ENCODE data around the gene PSTPIP2. TPM values are rescaled to one million over a fixed set of nuclear protein-coding genes. Genes with fewer than 3 reads are reported as not detected.

PSTPIP2 gene
- total and polyA plus RNA-seq, 2 experiments from 2014 or later = 1.4 to 2.6 TPM

DNA sequence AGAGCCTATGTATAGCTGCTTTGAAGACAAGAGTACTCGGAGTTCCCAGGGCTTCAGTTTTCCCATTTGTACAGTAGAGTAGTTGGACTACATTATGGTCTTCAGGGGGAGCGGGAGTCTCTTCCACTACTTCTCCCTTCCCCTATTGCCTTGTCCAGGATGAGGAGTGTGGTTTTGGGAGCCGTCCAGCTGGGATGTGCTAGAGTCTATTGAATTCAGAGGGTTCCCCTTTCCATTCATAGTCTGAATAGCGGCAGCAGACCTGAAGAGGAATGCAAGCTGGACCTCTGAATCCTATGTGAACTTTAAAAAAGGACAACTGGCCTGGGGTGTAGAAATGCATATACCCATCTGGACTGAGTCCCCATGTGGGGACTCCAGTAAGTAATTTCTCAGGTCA, 61.4 kb downstream of the PSTPIP2 start (continued):
- TF ChIP-seq ZNF462 (CRISPR knock-in tag; IDR thresholded peaks at IDR 0.05) = no peak
- no peak for TF ChIP-seq EZH2 (IDR thresholded peaks at IDR 0.05; ENCODE audit: low read depth, unreplicated experiment)
- no peak for TF ChIP-seq NANOG (IDR thresholded peaks at IDR 0.05; ENCODE audit: borderline replicate concordance)
- TF ChIP-seq, protein P1, sequence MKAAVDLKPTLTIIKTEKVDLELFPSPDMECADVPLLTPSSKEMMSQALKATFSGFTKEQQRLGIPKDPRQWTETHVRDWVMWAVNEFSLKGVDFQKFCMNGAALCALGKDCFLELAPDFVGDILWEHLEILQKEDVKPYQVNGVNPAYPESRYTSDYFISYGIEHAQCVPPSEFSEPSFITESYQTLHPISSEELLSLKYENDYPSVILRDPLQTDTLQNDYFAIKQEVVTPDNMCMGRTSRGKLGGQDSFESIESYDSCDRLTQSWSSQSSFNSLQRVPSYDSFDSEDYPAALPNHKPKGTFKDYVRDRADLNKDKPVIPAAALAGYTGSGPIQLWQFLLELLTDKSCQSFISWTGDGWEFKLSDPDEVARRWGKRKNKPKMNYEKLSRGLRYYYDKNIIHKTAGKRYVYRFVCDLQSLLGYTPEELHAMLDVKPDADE (IDR thresholded peaks at IDR 0.05) = no peak
- no peak for TF ChIP-seq ZNF331 (CRISPR knock-in tag; IDR thresholded peaks at IDR 0.05; ENCODE audit: low read depth)
- TF ChIP-seq STAT1 (IDR thresholded peaks at IDR 0.05; ENCODE audit: unreplicated experiment) = no peak
- TF ChIP-seq ZNF114 (CRISPR knock-in tag; IDR thresholded peaks at IDR 0.05) = no peak

GRCh38 chr18:46010050-46010449, 62.0 kb downstream of the PSTPIP2 start:
- Mint-ChIP-seq H3K27me3 (ENCODE audit: insufficient read depth, low read depth, poor library complexity) (peaks cover 2% of the 10 kb centered on the region), H3K9me3 (no peaks in the 10 kb centered on the region), H3K27ac (no peak overlapping the region), H3K36me3 (ENCODE audit: low read depth) (no peaks in the 10 kb centered on the region), H3K4me1 (0 out of 3 replicates have a peak, but pooled peaks cover 6% of the 10 kb centered on the region), H3K4me3 (no peak overlapping the region)
- H4K20me1 ChIP-seq (replicated peaks; ENCODE audit: insufficient read depth) = no peaks in the 10 kb centered on the region
- no peaks in the 10 kb centered on the region for H3K79me2 ChIP-seq (replicated peaks; ENCODE audit: insufficient read depth)
- no peaks in the 10 kb centered on the region for H3K4me1 ChIP-seq (ENCODE audit: insufficient read depth)
- H2AFZ ChIP-seq = no peak overlapping the region
- H3K36me3 ChIP-seq (ENCODE audit: insufficient read depth) = no peaks in the 10 kb centered on the region
- ATAC-seq (no peak), DNase-seq (ENCODE audit: low spot score) (no peak)
- H3F3A ChIP-seq (replicated peaks; ENCODE audit: low read depth) = no peaks in the 10 kb centered on the region
- no peak for TF ChIP-seq ZNF462 (CRISPR knock-in tag; IDR thresholded peaks at IDR 0.05)
- no peaks in the 10 kb centered on the region for H3K9me2 ChIP-seq (ENCODE audit: insufficient read depth)
- no peak overlapping the region for H3K4me2 ChIP-seq
- H3K27ac ChIP-seq (ENCODE audit: low read depth) = no peak overlapping the region
- no peak overlapping the region for H3K4me3 ChIP-seq
- no peaks in the 10 kb centered on the region for H3K27me3 ChIP-seq (ENCODE audit: insufficient read depth)
